ENCODE measurements around the gene REG4.

Gene REG4

GRCh38 chr1:119794230-119794875 lies 16.9 kb downstream of the REG4 start:
- WGBS (ENCODE audit: extremely low coverage, insufficient coverage, insufficient read length): no CpG with 5 or more reads among the region's 8 CpGs
- no peak overlapping the region for H3K4me2 ChIP-seq (ENCODE audit: low read length)
- H4K91ac ChIP-seq (ENCODE audit: low read depth, low read length): no peak overlapping the region
- no peaks in the 10 kb centered on the region for H3K79me2 ChIP-seq (ENCODE audit: control insufficient read depth, insufficient read depth, low read length, poor library complexity)
- H3K9ac ChIP-seq (ENCODE audit: low read length): no peak overlapping the region
- H4K12ac ChIP-seq (ENCODE audit: low read depth, low read length): no peak overlapping the region
- no peaks in the 10 kb centered on the region for H3K27me3 ChIP-seq (ENCODE audit: insufficient read depth, low read length)
- H4K8ac ChIP-seq (ENCODE audit: low read depth, low read length): no peak overlapping the region
- DNase-seq: no peak
- H3K4me3 ChIP-seq (ENCODE audit: low read depth, low read length): no peak overlapping the region
- no peak overlapping the region for H3K23ac ChIP-seq (ENCODE audit: low read length)
- H2BK5ac ChIP-seq (ENCODE audit: low read depth, low read length, poor library complexity): no peak overlapping the region
- no peaks in the 10 kb centered on the region for H3K79me1 ChIP-seq (ENCODE audit: low read length)
- H3K36me3 ChIP-seq (ENCODE audit: control insufficient read depth in 1 of 2, insufficient read depth in 2 of 2, low read length in 2 of 2): no peaks in the 10 kb centered on the region
- H2AFZ ChIP-seq (ENCODE audit: insufficient read depth, low read length, poor library complexity): no peak overlapping the region
- no peaks in the 10 kb centered on the region for H3K9me3 ChIP-seq (ENCODE audit: insufficient read depth, low read depth, low read length)
- no peak overlapping the region for H2BK12ac ChIP-seq (ENCODE audit: low read length)
- H3K27ac ChIP-seq (ENCODE audit: low read depth, low read length): no peak overlapping the region
- H3K18ac ChIP-seq (ENCODE audit: low read length): no peak overlapping the region
- H3K4me1 ChIP-seq (ENCODE audit: control insufficient read depth in 1 of 2, insufficient read depth in 2 of 2, low read length in 2 of 2): no peaks in the 10 kb centered on the region
- no peak overlapping the region for H2AK5ac ChIP-seq (ENCODE audit: low read length)
- no peak overlapping the region for H2BK120ac ChIP-seq (ENCODE audit: insufficient read depth, low read length, poor library complexity)
- no peak overlapping the region for H3K4ac ChIP-seq (ENCODE audit: low read depth, low read length)
- H3K14ac ChIP-seq (ENCODE audit: low read length): no peak overlapping the region

GRCh38 chr1:119791377-119791776 lies 19.9 kb downstream of the REG4 start:
- no peak overlapping the region for H4K8ac ChIP-seq (ENCODE audit: low read depth, low read length)
- no peak overlapping the region for H3K14ac ChIP-seq (ENCODE audit: low read length)
- H3K4ac ChIP-seq (ENCODE audit: low read depth, low read length): no peak overlapping the region
- no peak overlapping the region for H2BK120ac ChIP-seq (ENCODE audit: insufficient read depth, low read length, poor library complexity)
- no peak overlapping the region for H2AK5ac ChIP-seq (ENCODE audit: low read length)
- H2BK12ac ChIP-seq (ENCODE audit: low read length): no peak overlapping the region
- no peaks in the 10 kb centered on the region for H3K79me2 ChIP-seq (ENCODE audit: control insufficient read depth, insufficient read depth, low read length, poor library complexity)
- H4K91ac ChIP-seq (ENCODE audit: low read depth, low read length): no peak overlapping the region
- no peak overlapping the region for H2BK5ac ChIP-seq (ENCODE audit: low read depth, low read length, poor library complexity)
- H3K9ac ChIP-seq (ENCODE audit: low read length): no peak overlapping the region
- no peak overlapping the region for H4K12ac ChIP-seq (ENCODE audit: low read depth, low read length)
- no peak overlapping the region for H3K4me3 ChIP-seq (ENCODE audit: low read depth, low read length)
- H3K27me3 ChIP-seq (ENCODE audit: insufficient read depth, low read length): no peaks in the 10 kb centered on the region
- H2AFZ ChIP-seq (ENCODE audit: insufficient read depth, low read length, poor library complexity): no peak overlapping the region
- H3K18ac ChIP-seq (ENCODE audit: low read length): no peak overlapping the region
- DNase-seq: peak in 1 of 2 donors; percentile 44
- no peaks in the 10 kb centered on the region for H3K36me3 ChIP-seq (ENCODE audit: control insufficient read depth in 1 of 2, insufficient read depth in 2 of 2, low read length in 2 of 2)
- H3K4me2 ChIP-seq (ENCODE audit: low read length): no peak overlapping the region
- no peaks in the 10 kb centered on the region for H3K79me1 ChIP-seq (ENCODE audit: low read length)
- H3K9me3 ChIP-seq (ENCODE audit: insufficient read depth, low read depth, low read length): no peaks in the 10 kb centered on the region
- WGBS (ENCODE audit: extremely low coverage, insufficient coverage, insufficient read length): no CpG with 5 or more reads among the region's 4 CpGs
- no peaks in the 10 kb centered on the region for H3K4me1 ChIP-seq (ENCODE audit: control insufficient read depth in 1 of 2, insufficient read depth in 2 of 2, low read length in 2 of 2)
- H3K27ac ChIP-seq (ENCODE audit: low read depth, low read length): no peak overlapping the region
- no peak overlapping the region for H3K23ac ChIP-seq (ENCODE audit: low read length)

- Histone ChIP-seq H3K79me2 (ENCODE audit: control insufficient read depth, insufficient read depth, low read length, poor library complexity) (no peaks in the 10 kb centered on the region), H2BK5ac (ENCODE audit: low read depth, low read length, poor library complexity) (no peak overlapping the region), H3K4ac (ENCODE audit: low read depth, low read length) (no peak overlapping the region), H3K4me1 (ENCODE audit: control insufficient read depth in 1 of 2, insufficient read depth in 2 of 2, low read length in 2 of 2) (no peaks in the 10 kb centered on the region), H3K23ac (ENCODE audit: low read length) (no peak overlapping the region), H3K18ac (ENCODE audit: low read length) (no peak overlapping the region), H3K27me3 (ENCODE audit: insufficient read depth, low read length) (no peaks in the 10 kb centered on the region), H3K79me1 (ENCODE audit: low read length) (no peaks in the 10 kb centered on the region), H2AFZ (ENCODE audit: insufficient read depth, low read length, poor library complexity) (no peak overlapping the region), H4K91ac (ENCODE audit: low read depth, low read length) (no peak overlapping the region), H3K4me2 (ENCODE audit: low read length) (no peak overlapping the region), H4K8ac (ENCODE audit: low read depth, low read length) (no peak overlapping the region), H3K4me3 (ENCODE audit: low read depth, low read length) (no peak overlapping the region), H3K9ac (ENCODE audit: low read length) (no peak overlapping the region), H4K12ac (ENCODE audit: low read depth, low read length) (no peak overlapping the region), H3K27ac (ENCODE audit: low read depth, low read length) (no peak overlapping the region), H3K36me3 (ENCODE audit: control insufficient read depth in 1 of 2, insufficient read depth in 2 of 2, low read length in 2 of 2) (no peaks in the 10 kb centered on the region), H3K14ac (ENCODE audit: low read length) (no peak overlapping the region), H2BK120ac (ENCODE audit: insufficient read depth, low read length, poor library complexity) (no peak overlapping the region), H2BK12ac (ENCODE audit: low read length) (no peak overlapping the region), H3K9me3 (ENCODE audit: insufficient read depth, low read depth, low read length) (no peaks in the 10 kb centered on the region), H2AK5ac (ENCODE audit: low read length) (no peak overlapping the region)
- WGBS (ENCODE audit: extremely low coverage, insufficient coverage, insufficient read length): no CpG with 5 or more reads among the region's 9 CpGs
- DNase-seq: no peak
These were observed 20.6 kb downstream of the REG4 start for GRCh38 chr1:119790451-119791198.

GRCh38 chr1:119787776-119788175 lies 23.5 kb downstream of the REG4 start:
- Histone ChIP-seq H2BK120ac (ENCODE audit: insufficient read depth, low read length, poor library complexity) (no peak overlapping the region), H2AFZ (ENCODE audit: insufficient read depth, low read length, poor library complexity) (no peak overlapping the region), H3K27me3 (ENCODE audit: insufficient read depth, low read length) (no peaks in the 10 kb centered on the region), H3K27ac (ENCODE audit: low read depth, low read length) (no peak overlapping the region), H3K4me2 (ENCODE audit: low read length) (no peak overlapping the region), H3K4me1 (ENCODE audit: control insufficient read depth in 1 of 2, insufficient read depth in 2 of 2, low read length in 2 of 2) (peaks cover 2 to 7% of the 10 kb centered on the region in 2 experiments), H3K79me2 (ENCODE audit: control insufficient read depth, insufficient read depth, low read length, poor library complexity) (peaks cover 2% of the 10 kb centered on the region), H3K14ac (ENCODE audit: low read length) (no peak overlapping the region), H3K4ac (ENCODE audit: low read depth, low read length) (no peak overlapping the region), H3K9ac (ENCODE audit: low read length) (no peak overlapping the region), H3K79me1 (ENCODE audit: low read length) (peaks cover 3% of the 10 kb centered on the region), H3K4me3 (ENCODE audit: low read depth, low read length) (no peak overlapping the region), H4K12ac (ENCODE audit: low read depth, low read length) (no peak overlapping the region), H2BK12ac (ENCODE audit: low read length) (no peak overlapping the region), H2AK5ac (ENCODE audit: low read length) (no peak overlapping the region), H3K23ac (ENCODE audit: low read length) (no peak overlapping the region), H3K18ac (ENCODE audit: low read length) (no peak overlapping the region), H3K9me3 (ENCODE audit: insufficient read depth, low read depth, low read length) (no peaks in the 10 kb centered on the region), H2BK5ac (ENCODE audit: low read depth, low read length, poor library complexity) (no peak overlapping the region), H4K8ac (ENCODE audit: low read depth, low read length) (no peak overlapping the region), H4K91ac (ENCODE audit: low read depth, low read length) (no peak overlapping the region), H3K36me3 (ENCODE audit: control insufficient read depth in 1 of 2, insufficient read depth in 2 of 2, low read length in 2 of 2) (no peaks in the 10 kb centered on the region)
- WGBS (ENCODE audit: extremely low coverage, insufficient coverage, insufficient read length): no CpG with 5 or more reads among the region's 2 CpGs
- DNase-seq: no peak

Measured in trophoblast cell (in vitro differentiated cells and primary cell).